SK-N-SH treated with all-trans-retinoic acid at 6 μM for 48 hours (cell line): ENCODE measurements around the gene MAPK12.

Experiments used
- ATAC-seq: fragments of 200-7000 bp; cut with Tn5 transposase; 3 replicates; pipeline ENCODE4 v1.9.1; 2020; ENCODE audit warnings: mild to moderate bottlenecking, moderate library complexity
- ARNTL ChIP-seq: fragments of 450-650 bp; formaldehyde crosslinking; IDR thresholded peaks from 2 replicates; pipeline ENCODE4 v1.5.0; 2020; ENCODE audit warnings: low read depth, mild to moderate bottlenecking, moderate library complexity, borderline replicate concordance
- BACH2 ChIP-seq: fragments of 250-450 bp; sonication (Bioruptor Pico); IDR thresholded peaks from 2 replicates; pipeline ENCODE4 v1.9.0; 2021; ENCODE audit warnings: mild to moderate bottlenecking, borderline replicate concordance
- CREB5 ChIP-seq: fragments of 250-450 bp; sonication (Bioruptor Pico); IDR thresholded peaks from 2 replicates; pipeline ENCODE4 v1.5.1; 2020; ENCODE audit warnings: low read depth, mild to moderate bottlenecking, moderate library complexity
- CSDC2 ChIP-seq: fragments of 250-450 bp; sonication (Bioruptor Pico); IDR thresholded peaks from 2 replicates; pipeline ENCODE4 v1.5.0; 2020; ENCODE audit warnings: mild to moderate bottlenecking, moderate library complexity
- CSRNP3 ChIP-seq: fragments of 250-450 bp; sonication (Bioruptor Pico); IDR thresholded peaks from 2 replicates; pipeline ENCODE4 v1.5.1; 2021; ENCODE audit warnings: mild to moderate bottlenecking, moderate library complexity
- ESRRG ChIP-seq: fragments of 250-450 bp; sonication (Bioruptor Pico); IDR thresholded peaks from 2 replicates; pipeline ENCODE4 v1.6.1; 2021; ENCODE audit warnings: mild to moderate bottlenecking
- GLIS3 ChIP-seq: fragments of 250-450 bp; sonication (Bioruptor Pico); IDR thresholded peaks from 2 replicates; pipeline ENCODE4 v1.5.0; 2020; ENCODE audit warnings: mild to moderate bottlenecking, moderate library complexity
- ISL1 ChIP-seq: fragments of 250-450 bp; sonication (Bioruptor Pico); IDR thresholded peaks from 2 replicates; pipeline ENCODE4 v2.1.2; 2022; ENCODE audit warnings: mild to moderate bottlenecking, moderate library complexity
- OSR1 ChIP-seq: fragments of 250-450 bp; sonication (Bioruptor Pico); IDR thresholded peaks from 2 replicates; pipeline ENCODE4 v1.8.0; 2022; ENCODE audit warnings: moderate library complexity, mild to moderate bottlenecking, inconsistent platforms
- PATZ1 ChIP-seq: fragments of 250-450 bp; sonication (Bioruptor Pico); IDR thresholded peaks from 2 replicates; pipeline ENCODE4 v1.8.0; 2020; ENCODE audit warnings: mild to moderate bottlenecking, moderate library complexity, borderline replicate concordance
- POU6F1 ChIP-seq: fragments of 250-450 bp; sonication (Bioruptor Pico); IDR thresholded peaks from 2 replicates; pipeline ENCODE4 v1.8.0; 2021; ENCODE audit warnings: low read depth, mild to moderate bottlenecking, moderate library complexity, borderline replicate concordance
- PPARA ChIP-seq: fragments of 250-450 bp; sonication (Bioruptor Pico); IDR thresholded peaks from 2 replicates; pipeline ENCODE4 v1.5.0; 2020; ENCODE audit warnings: mild to moderate bottlenecking, borderline replicate concordance
- RARB ChIP-seq: fragments of 250-450 bp; sonication (Bioruptor Pico); IDR thresholded peaks from 2 replicates; pipeline ENCODE4 v1.8.0; 2021; ENCODE audit warnings: mild to moderate bottlenecking, moderate library complexity
- SNAI2 ChIP-seq: fragments of 250-450 bp; sonication (Bioruptor Pico); IDR thresholded peaks from 2 replicates; pipeline ENCODE4 v1.5.0; 2020; ENCODE audit warnings: mild to moderate bottlenecking, moderate library complexity
- TCF4 ChIP-seq: fragments of 250-450 bp; sonication (Bioruptor Pico); IDR thresholded peaks from 2 replicates; pipeline ENCODE4 v1.8.0; 2021; ENCODE audit warnings: mild to moderate bottlenecking, moderate library complexity, borderline replicate concordance
- TOX ChIP-seq: fragments of 250-450 bp; sonication (Bioruptor Pico); IDR thresholded peaks from 2 replicates; pipeline ENCODE4 v1.8.0; 2021; ENCODE audit warnings: mild to moderate bottlenecking, moderate library complexity, borderline replicate concordance
- TSHZ2 ChIP-seq: fragments of 250-450 bp; sonication (Bioruptor Pico); IDR thresholded peaks from 2 replicates; pipeline ENCODE4 v1.5.0; 2020; ENCODE audit warnings: mild to moderate bottlenecking, moderate library complexity
- ZC3H10 ChIP-seq: fragments of 250-450 bp; sonication (Bioruptor Pico); IDR thresholded peaks from 2 replicates; pipeline ENCODE4 v1.5.1; 2021; ENCODE audit warnings: mild to moderate bottlenecking, moderate library complexity
- ZFP3 ChIP-seq: fragments of 250-450 bp; sonication (Bioruptor Pico); IDR thresholded peaks from 2 replicates; pipeline ENCODE4 v1.5.0; 2020; ENCODE audit warnings: mild to moderate bottlenecking, moderate library complexity
- ZNF565 ChIP-seq: fragments of 450-650 bp; formaldehyde crosslinking; conservative IDR thresholded peaks from 2 replicates; pipeline ENCODE4 v1.5.0; 2020; ENCODE audit warnings: low read depth, mild to moderate bottlenecking, moderate library complexity
- ZNF70 ChIP-seq: fragments of 450-650 bp; formaldehyde crosslinking; IDR thresholded peaks from 2 replicates; pipeline ENCODE4 v1.5.0; 2020; ENCODE audit warnings: mild to moderate bottlenecking, moderate library complexity
- ZNF8 ChIP-seq: fragments of 450-650 bp; formaldehyde crosslinking; IDR thresholded peaks from 2 replicates; pipeline ENCODE4 v1.5.0; 2020; ENCODE audit warnings: mild to moderate bottlenecking, moderate library complexity

The MAPK12 gene

GRCh38 chr22:50257451-50258360 is 3.8 kb downstream of the MAPK12 start:
- ATAC-seq, result no peak
- TF ChIP-seq ZNF565 (CRISPR knock-in tag) (no peak), CREB5 (CRISPR knock-in tag) (no peak), PPARA (CRISPR knock-in tag) (no peak), ZC3H10 (no peak), CSRNP3 (CRISPR knock-in tag) (no peak), PATZ1 (CRISPR knock-in tag) (no peak), POU6F1 (CRISPR knock-in tag) (no peak), TCF4 (CRISPR knock-in tag) (no peak), ARNTL (CRISPR knock-in tag) (no peak), SNAI2 (no peak), RARB (CRISPR knock-in tag) (no peak), BACH2 (CRISPR knock-in tag) (no peak), ZNF70 (CRISPR knock-in tag) (no peak), ISL1 (CRISPR knock-in tag) (no peak), ZNF8 (CRISPR knock-in tag) (no peak), ZFP3 (CRISPR knock-in tag) (no peak), CSDC2 (no peak), ESRRG (CRISPR knock-in tag) (no peak)

GRCh38 chr22:50257041-50257440 is 4.4 kb downstream of the MAPK12 start:
- TF ChIP-seq TOX (CRISPR knock-in tag), result no peak
- no peak for TF ChIP-seq ZNF8 (CRISPR knock-in tag)
- no peak for TF ChIP-seq ZNF565 (CRISPR knock-in tag)
- TF ChIP-seq ZFP3 (CRISPR knock-in tag), result no peak
- TF ChIP-seq PATZ1 (CRISPR knock-in tag), result no peak
- TF ChIP-seq CSRNP3 (CRISPR knock-in tag), result no peak
- TF ChIP-seq TCF4 (CRISPR knock-in tag), result no peak
- no peak for TF ChIP-seq RARB (CRISPR knock-in tag)
- TF ChIP-seq GLIS3, result no peak
- no peak for TF ChIP-seq POU6F1 (CRISPR knock-in tag)
- TF ChIP-seq ARNTL (CRISPR knock-in tag), result no peak
- no peak for TF ChIP-seq TSHZ2
- TF ChIP-seq BACH2 (CRISPR knock-in tag), result no peak
- TF ChIP-seq OSR1, result no peak
- no peak for TF ChIP-seq ZC3H10
- no peak for ATAC-seq
